Measurements from ENCODE around the gene TBPL2.

TBPL2 gene

DNA sequence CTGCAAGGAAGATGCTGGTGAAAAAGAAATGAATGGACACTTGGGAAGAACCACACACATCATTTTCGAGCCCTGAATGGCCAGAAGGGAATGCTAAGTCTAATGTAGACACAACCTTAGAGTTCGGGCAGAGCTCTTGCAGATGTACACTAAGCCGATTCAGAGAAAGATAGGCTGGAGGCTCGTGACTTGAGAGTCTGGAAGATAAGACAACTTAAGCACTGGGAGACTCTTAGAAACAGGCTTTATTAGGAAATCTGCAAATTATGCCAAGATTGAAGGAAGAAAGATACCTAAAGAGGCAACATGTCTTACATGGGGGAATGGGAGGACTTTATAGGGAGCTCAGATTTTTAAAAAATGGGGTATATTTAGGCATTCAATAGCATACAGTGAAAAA lies 13.5 kb downstream of the TBPL2 start:
- TF ChIP-seq SP2 (tag by site-specific recombination; IDR thresholded peaks at IDR 0.05) = no peak
- no peak for TF ChIP-seq ZNF514 (tag by site-specific recombination; IDR thresholded peaks at IDR 0.05)
- ChIA-PET CTCF (interaction anchor here (0.6 to 6.7 kb wide), 5 partner anchors 11 to 350 kb away, joined by 3 to 50 read pairs (median 4); no protein-coding TSS in a partner anchor), POLR2A (interaction anchor here (0.6 kb wide), 1 partner anchor 253 kb away, joined by 4 read pairs; no protein-coding TSS in a partner anchor)
- Histone ChIP-seq H3K36me3 (ENCODE audit: control insufficient read depth in 2 of 2, insufficient read depth in 1 of 2, low read length in 2 of 2) (no peaks in the 10 kb centered on the region), H3K4me1 (ENCODE audit: control insufficient read depth, insufficient read depth, low read length) (peaks cover 9% of the 10 kb centered on the region; the same call in 1 of the 2 replicates), H3K27ac (ENCODE audit: extremely low read depth, low read depth, low read length) (no peak overlapping the region), H3K9me3 (ENCODE audit: control insufficient read depth, insufficient read depth, low read depth, low read length) (no peaks in the 10 kb centered on the region), H3K4me3 (ENCODE audit: low read depth, low read length) (no peak overlapping the region)

GRCh38 chr14:55425091-55425490 lies 15.3 kb downstream of the TBPL2 start:
- CTCF ChIA-PET = interaction anchor here (1.0 to 6.7 kb wide), 3 partner anchors 9 to 212 kb away, joined by 3 to 50 read pairs (median 5); no protein-coding TSS in a partner anchor
- H3K4me3 ChIP-seq (ENCODE audit: low read depth, low read length) = no peak overlapping the region
- H3K4me1 ChIP-seq (ENCODE audit: control insufficient read depth, insufficient read depth, low read length) = peaks cover 9% of the 10 kb centered on the region; the same call in 1 of the 2 replicates
- H3K36me3 ChIP-seq (ENCODE audit: control insufficient read depth in 2 of 2, insufficient read depth in 1 of 2, low read length in 2 of 2) = no peaks in the 10 kb centered on the region
- POLR2A ChIA-PET = no interaction called here
- H3K9me3 ChIP-seq (ENCODE audit: control insufficient read depth, insufficient read depth, low read depth, low read length) = no peaks in the 10 kb centered on the region
- H3K27ac ChIP-seq (ENCODE audit: extremely low read depth, low read depth, low read length) = no peak overlapping the region
- TF ChIP-seq TCF7L2 (IDR thresholded peaks at IDR 0.05; ENCODE audit: borderline replicate concordance, low read depth, low read length) (no peak), MZF1 (tag by site-specific recombination; IDR thresholded peaks at IDR 0.05; ENCODE audit: borderline replicate concordance) (no peak), GLIS2 (tag by site-specific recombination; IDR thresholded peaks at IDR 0.05) (no peak), KLF10 (tag by site-specific recombination; IDR thresholded peaks at IDR 0.05) (no peak), ZNF239 (tag by site-specific recombination; IDR thresholded peaks at IDR 0.05) (no peak), ZBTB49 (tag by site-specific recombination; IDR thresholded peaks at IDR 0.05; ENCODE audit: low read depth) (no peak), ZNF791 (tag by site-specific recombination; IDR thresholded peaks at IDR 0.05) (no peak), ZNF660 (tag by site-specific recombination; IDR thresholded peaks at IDR 0.05) (no peak), ZNF248 (tag by site-specific recombination; IDR thresholded peaks at IDR 0.05) (no peak), ZNF23 (tag by site-specific recombination; IDR thresholded peaks at IDR 0.05; ENCODE audit: borderline replicate concordance) (no peak), CTCF (tag by site-specific recombination; IDR thresholded peaks at IDR 0.05) (no peak), ZNF701 (tag by site-specific recombination; IDR thresholded peaks at IDR 0.05) (no peak), ZNF621 (tag by site-specific recombination; IDR thresholded peaks at IDR 0.05) (no peak), YY1 (tag by site-specific recombination; IDR thresholded peaks at IDR 0.05) (no peak)
- TF ChIP-seq, protein P1, sequence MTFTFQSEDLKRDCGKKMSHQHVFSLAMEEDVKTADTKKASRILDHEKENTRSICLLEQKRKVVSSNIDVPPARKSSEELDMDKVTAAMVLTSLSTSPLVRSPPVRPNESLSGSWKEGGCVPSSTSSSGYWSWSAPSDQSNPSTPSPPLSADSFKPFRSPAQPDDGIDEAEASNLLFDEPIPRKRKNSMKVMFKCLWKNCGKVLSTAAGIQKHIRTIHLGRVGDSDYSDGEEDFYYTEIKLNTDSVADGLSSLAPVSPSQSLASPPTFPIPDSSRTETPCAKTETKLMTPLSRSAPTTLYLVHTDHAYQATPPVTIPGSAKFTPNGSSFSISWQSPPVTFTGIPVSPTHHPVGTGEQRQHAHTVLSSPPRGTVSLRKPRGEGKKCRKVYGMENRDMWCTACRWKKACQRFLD (tag by site-specific recombination; IDR thresholded peaks at IDR 0.05) = no peak
- TF ChIP-seq, protein P2, sequence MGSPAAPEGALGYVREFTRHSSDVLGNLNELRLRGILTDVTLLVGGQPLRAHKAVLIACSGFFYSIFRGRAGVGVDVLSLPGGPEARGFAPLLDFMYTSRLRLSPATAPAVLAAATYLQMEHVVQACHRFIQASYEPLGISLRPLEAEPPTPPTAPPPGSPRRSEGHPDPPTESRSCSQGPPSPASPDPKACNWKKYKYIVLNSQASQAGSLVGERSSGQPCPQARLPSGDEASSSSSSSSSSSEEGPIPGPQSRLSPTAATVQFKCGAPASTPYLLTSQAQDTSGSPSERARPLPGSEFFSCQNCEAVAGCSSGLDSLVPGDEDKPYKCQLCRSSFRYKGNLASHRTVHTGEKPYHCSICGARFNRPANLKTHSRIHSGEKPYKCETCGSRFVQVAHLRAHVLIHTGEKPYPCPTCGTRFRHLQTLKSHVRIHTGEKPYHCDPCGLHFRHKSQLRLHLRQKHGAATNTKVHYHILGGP (tag by site-specific recombination; IDR thresholded peaks at IDR 0.05) = no peak
- TF ChIP-seq, protein P3, sequence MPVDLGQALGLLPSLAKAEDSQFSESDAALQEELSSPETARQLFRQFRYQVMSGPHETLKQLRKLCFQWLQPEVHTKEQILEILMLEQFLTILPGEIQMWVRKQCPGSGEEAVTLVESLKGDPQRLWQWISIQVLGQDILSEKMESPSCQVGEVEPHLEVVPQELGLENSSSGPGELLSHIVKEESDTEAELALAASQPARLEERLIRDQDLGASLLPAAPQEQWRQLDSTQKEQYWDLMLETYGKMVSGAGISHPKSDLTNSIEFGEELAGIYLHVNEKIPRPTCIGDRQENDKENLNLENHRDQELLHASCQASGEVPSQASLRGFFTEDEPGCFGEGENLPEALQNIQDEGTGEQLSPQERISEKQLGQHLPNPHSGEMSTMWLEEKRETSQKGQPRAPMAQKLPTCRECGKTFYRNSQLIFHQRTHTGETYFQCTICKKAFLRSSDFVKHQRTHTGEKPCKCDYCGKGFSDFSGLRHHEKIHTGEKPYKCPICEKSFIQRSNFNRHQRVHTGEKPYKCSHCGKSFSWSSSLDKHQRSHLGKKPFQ (tag by site-specific recombination; IDR thresholded peaks at IDR 0.05) = no peak
